Stomach smooth muscle (tissue), 2 donors: ENCODE data around the gene ECT2.

Experiments used
- H3K27ac ChIP-seq: one replicate; pipeline ENCODE4 v1.7.0; 2013; ENCODE audit warnings: mild to moderate bottlenecking, low read length, inconsistent platforms
- H3K27me3 ChIP-seq, 2 donors: one replicate each; pipeline ENCODE4 v1.7.0; 2013; ENCODE audit warnings: low read length in 2 of 2; ENCODE audit not compliant: insufficient read depth in 2 of 2, control insufficient read depth in 1 of 2
- H3K36me3 ChIP-seq, 2 donors: one replicate each; pipeline ENCODE4 v1.7.0; 2013; ENCODE audit warnings: low read length in 2 of 2; ENCODE audit not compliant: control insufficient read depth in 2 of 2, insufficient read depth in 2 of 2
- H3K4me1 ChIP-seq: one replicate; pipeline ENCODE4 v1.7.0; 2013; ENCODE audit warnings: low read length; ENCODE audit not compliant: control insufficient read depth, insufficient read depth
- H3K4me3 ChIP-seq, 2 donors: one replicate each; pipeline ENCODE4 v1.7.0; 2013; ENCODE audit warnings: low read length in 2 of 2
- H3K9ac ChIP-seq, 2 donors: one replicate each; pipeline ENCODE4 v1.7.0; 2013; ENCODE audit warnings: low read length in 2 of 2, mild to moderate bottlenecking in 1 of 2
- H3K9me3 ChIP-seq, 2 donors: one replicate each; pipeline ENCODE4 v1.7.0; 2013; ENCODE audit warnings: low read length in 2 of 2; ENCODE audit not compliant: control insufficient read depth in 2 of 2
- donor health status: healthy.
- donor health status: Pancreatic carcinoma.

ECT2 gene

DNA sequence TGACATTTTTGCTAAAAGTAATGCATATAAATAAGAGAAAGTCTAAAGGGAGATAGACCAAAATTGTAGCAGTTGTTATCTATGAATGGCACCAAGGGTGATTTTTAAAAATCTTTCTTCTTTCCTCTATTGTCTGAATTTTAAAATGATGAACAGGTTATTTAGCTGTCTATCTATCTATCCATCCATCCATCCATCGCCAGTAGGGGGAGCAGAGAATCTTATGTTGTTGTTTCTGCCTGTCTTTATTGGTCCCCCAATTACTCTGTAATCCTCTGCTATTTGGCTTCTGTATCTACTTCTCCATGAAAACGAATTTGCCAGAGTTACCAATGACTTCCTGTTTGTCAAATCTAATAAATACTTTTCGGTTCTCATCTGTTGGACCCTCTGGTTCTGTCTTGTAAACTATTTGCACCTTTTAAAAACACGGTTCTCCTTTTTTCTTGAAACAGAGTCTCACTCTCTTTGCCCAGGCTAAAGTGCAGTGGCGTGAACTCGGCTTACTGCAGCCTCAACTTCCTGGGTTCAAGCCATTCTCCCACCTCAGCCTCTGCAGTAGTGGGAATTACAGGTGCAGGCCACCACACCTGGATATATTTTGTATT, 86.0 kb downstream of the ECT2 start:
- no peaks in the 10 kb centered on the region for H3K36me3 ChIP-seq
- no peaks in the 10 kb centered on the region for H3K9me3 ChIP-seq
- no peaks in the 10 kb centered on the region for H3K4me1 ChIP-seq
- H3K27me3 ChIP-seq = no peaks in the 10 kb centered on the region
- H3K9ac ChIP-seq = no peak overlapping the region
- H3K4me3 ChIP-seq = no peak overlapping the region
- no peak overlapping the region for H3K27ac ChIP-seq

DNA sequence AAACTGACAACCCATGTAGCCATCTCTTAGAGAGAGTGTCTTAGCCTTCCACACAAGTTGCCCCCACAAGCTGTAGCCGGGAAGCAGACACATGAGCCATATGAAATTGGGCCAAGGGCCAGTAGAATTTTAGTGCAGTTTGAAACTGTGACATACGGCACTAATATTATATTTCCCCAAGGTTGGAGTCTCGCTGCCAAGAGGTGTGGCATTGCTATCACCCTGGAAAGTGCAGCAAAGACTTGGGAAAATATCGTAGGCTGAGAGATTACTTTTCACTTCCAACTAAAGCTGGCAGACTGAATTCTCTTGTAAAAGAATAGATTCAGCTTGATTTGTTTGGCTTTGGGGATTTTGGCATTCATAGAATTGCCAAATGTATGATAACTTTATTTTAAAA, 89.2 kb downstream of the ECT2 start:
- H3K4me3 ChIP-seq = no peak overlapping the region
- H3K9ac ChIP-seq = no peak overlapping the region

GRCh38 chr3:172840463-172840862, 89.9 kb downstream of the ECT2 start:
- Histone ChIP-seq H3K4me3 (no peak overlapping the region), H3K9me3 (no peaks in the 10 kb centered on the region), H3K9ac (no peak overlapping the region), H3K36me3 (no peaks in the 10 kb centered on the region), H3K27me3 (no peaks in the 10 kb centered on the region), H3K4me1 (no peaks in the 10 kb centered on the region), H3K27ac (no peak overlapping the region)

More for the DNA sequence above, 89.2 kb downstream of the ECT2 start:
- Histone ChIP-seq H3K4me1 (no peaks in the 10 kb centered on the region), H3K36me3 (no peaks in the 10 kb centered on the region), H3K27ac (no peak overlapping the region), H3K27me3 (no peaks in the 10 kb centered on the region), H3K9me3 (no peaks in the 10 kb centered on the region)

- Histone ChIP-seq H3K4me1 (no peaks in the 10 kb centered on the region), H3K27ac (no peak overlapping the region), H3K9ac (no peak overlapping the region), H3K4me3 (no peak overlapping the region), H3K36me3 (no peaks in the 10 kb centered on the region), H3K9me3 (no peaks in the 10 kb centered on the region), H3K27me3 (no peaks in the 10 kb centered on the region)
Observed at GRCh38 chr3:172840913-172841312, 90.4 kb downstream of the ECT2 start.

- no peak overlapping the region for H3K9ac ChIP-seq
- H3K36me3 ChIP-seq = no peaks in the 10 kb centered on the region
Observed at GRCh38 chr3:172844428-172844827, 93.9 kb downstream of the ECT2 start.

GRCh38 chr3:172846103-172846561, 95.6 kb downstream of the ECT2 start:
- Histone ChIP-seq H3K4me1 (no peaks in the 10 kb centered on the region), H3K4me3 (no peak overlapping the region), H3K9me3 (no peaks in the 10 kb centered on the region), H3K36me3 (no peaks in the 10 kb centered on the region), H3K27me3 (no peaks in the 10 kb centered on the region), H3K9ac (no peak overlapping the region), H3K27ac (no peak overlapping the region)

More at GRCh38 chr3:172844428-172844827, 93.9 kb downstream of the ECT2 start:
- Histone ChIP-seq H3K27me3 (no peaks in the 10 kb centered on the region), H3K4me1 (no peaks in the 10 kb centered on the region), H3K9me3 (no peaks in the 10 kb centered on the region), H3K4me3 (no peak overlapping the region), H3K27ac (no peak overlapping the region)

- Histone ChIP-seq H3K27me3 (no peaks in the 10 kb centered on the region), H3K9me3 (no peaks in the 10 kb centered on the region), H3K9ac (no peak overlapping the region), H3K4me1 (no peaks in the 10 kb centered on the region), H3K4me3 (no peak overlapping the region), H3K27ac (no peak overlapping the region), H3K36me3 (no peaks in the 10 kb centered on the region)
Observed at GRCh38 chr3:172846706-172847105, 96.2 kb downstream of the ECT2 start.

DNA sequence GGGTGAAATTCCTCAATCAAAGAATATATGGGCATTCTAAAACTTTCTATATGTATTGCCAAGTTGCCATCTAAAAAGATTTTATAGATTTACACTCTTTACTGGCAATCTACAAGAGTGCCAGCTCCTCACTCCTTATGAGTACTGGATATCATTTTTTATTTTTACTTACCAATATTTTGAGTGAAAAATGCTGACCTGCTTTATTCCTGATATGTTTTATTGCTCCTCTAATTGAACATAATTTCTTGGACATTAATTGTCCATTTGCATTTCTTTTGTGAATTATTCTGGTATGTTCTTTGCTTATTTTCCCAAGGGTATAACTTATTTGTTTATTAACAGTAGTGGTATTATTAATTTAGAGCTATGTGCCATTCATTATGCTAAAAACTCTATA, 96.8 kb downstream of the ECT2 start:
- Histone ChIP-seq H3K4me3 (no peak overlapping the region), H3K36me3 (no peaks in the 10 kb centered on the region), H3K4me1 (no peaks in the 10 kb centered on the region), H3K27ac (no peak overlapping the region), H3K9me3 (no peaks in the 10 kb centered on the region), H3K27me3 (no peaks in the 10 kb centered on the region), H3K9ac (no peak overlapping the region)

DNA sequence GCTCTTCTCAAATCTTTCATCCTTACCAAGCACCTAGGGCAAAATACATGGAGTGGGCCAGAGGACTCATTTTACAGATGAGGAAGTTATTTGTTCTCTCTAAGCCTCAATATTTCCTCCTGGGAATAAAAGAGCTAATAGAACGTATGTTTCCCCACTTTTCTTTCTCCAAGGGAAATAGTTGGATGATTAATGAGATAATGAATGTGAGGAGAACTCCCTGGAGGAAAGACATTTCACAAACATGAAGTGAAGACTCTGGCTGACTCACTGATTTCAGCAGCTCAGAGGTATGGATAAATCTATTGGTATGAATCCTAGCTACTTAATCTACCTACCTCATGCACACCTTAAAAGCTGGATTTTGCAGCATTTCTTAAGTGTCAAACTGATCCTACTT, 98.4 kb downstream of the ECT2 start:
- Histone ChIP-seq H3K27ac (no peak overlapping the region), H3K4me1 (no peaks in the 10 kb centered on the region), H3K4me3 (no peak overlapping the region), H3K36me3 (no peaks in the 10 kb centered on the region), H3K9me3 (no peaks in the 10 kb centered on the region), H3K9ac (no peak overlapping the region), H3K27me3 (no peaks in the 10 kb centered on the region)

- H3K9ac ChIP-seq = no peak overlapping the region
- H3K9me3 ChIP-seq = no peaks in the 10 kb centered on the region
- H3K27me3 ChIP-seq = no peaks in the 10 kb centered on the region
- H3K27ac ChIP-seq = no peak overlapping the region
- H3K4me3 ChIP-seq = no peak overlapping the region
- no peaks in the 10 kb centered on the region for H3K36me3 ChIP-seq
- no peaks in the 10 kb centered on the region for H3K4me1 ChIP-seq
Observed at GRCh38 chr3:172853005-172853404, 102.5 kb downstream of the ECT2 start.

GRCh38 chr3:172853921-172854666, 103.6 kb downstream of the ECT2 start:
- no peak overlapping the region for H3K4me3 ChIP-seq
- no peaks in the 10 kb centered on the region for H3K9me3 ChIP-seq
- H3K9ac ChIP-seq = no peak overlapping the region
- H3K27me3 ChIP-seq = no peaks in the 10 kb centered on the region
- no peaks in the 10 kb centered on the region for H3K4me1 ChIP-seq
- H3K27ac ChIP-seq = no peak overlapping the region
- H3K36me3 ChIP-seq = no peaks in the 10 kb centered on the region
